ENCODE results near the gene TBC1D22B.

GRCh38 chr6:37288247-37288646 is 30.7 kb downstream of the TBC1D22B start:
- TF ChIP-seq CTCF (IDR thresholded peaks at IDR 0.05) (no peak), POLR2AphosphoS5 (IDR thresholded peaks at IDR 0.05) (no peak), POLR2A (IDR thresholded peaks at IDR 0.05) (no peak), EP300 (IDR thresholded peaks at IDR 0.05) (no peak)
